HG03521 (cell line): ENCODE measurements around the gene KIF11.
"Not testable (repeated sequence)": the region's sequence is repeated elsewhere in the genome, so short reads cannot be mapped to it uniquely, and the experiment has no call there.

Experiments used
- ATAC-seq: cut with Tn5 transposase; IDR thresholded peaks from one replicate; pipeline ENCODE4 v1.9.1; 2021; ENCODE audit warnings: mild to moderate bottlenecking, moderate library complexity; ENCODE audit not compliant: unreplicated experiment

KIF11 gene

GRCh38 chr10:92590623-92591549 is 2.0 kb upstream of the KIF11 start:
- no peak for ATAC-seq

GRCh38 chr10:92591550-92592022 is 1.3 kb upstream of the KIF11 start:
- ATAC-seq, result peak; percentile 68

GRCh38 chr10:92593619-92594588 is 974 bp downstream of the KIF11 start:
- no peak for ATAC-seq

DNA sequence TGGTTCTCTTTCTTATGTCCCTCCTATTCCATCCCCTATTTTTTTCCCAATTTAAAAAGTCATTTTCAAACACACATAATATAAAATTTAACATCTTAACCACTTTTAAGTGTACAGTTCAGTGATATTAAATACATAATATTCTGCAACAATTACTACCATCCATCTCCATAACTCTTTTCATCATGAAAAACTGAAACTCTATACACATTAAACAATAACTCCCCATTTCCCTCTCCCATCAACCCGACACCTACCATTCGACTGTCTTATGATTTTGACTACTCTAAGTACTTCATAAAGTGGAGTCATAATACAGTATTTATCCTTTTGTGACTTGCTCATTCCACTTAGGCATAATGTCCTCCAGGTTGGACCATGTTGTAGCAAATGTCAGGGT is 2.6 kb downstream of the KIF11 start:
- no peak for ATAC-seq

GRCh38 chr10:92598321-92598720 is 5.4 kb downstream of the KIF11 start:
- no peak for ATAC-seq

- ATAC-seq, result no peak
Observed at GRCh38 chr10:92604841-92605240, 11.9 kb downstream of the KIF11 start.

GRCh38 chr10:92615515-92615914 is 22.6 kb downstream of the KIF11 start:
- no peak for ATAC-seq

GRCh38 chr10:92619368-92619767 is 26.4 kb downstream of the KIF11 start:
- no peak for ATAC-seq

DNA sequence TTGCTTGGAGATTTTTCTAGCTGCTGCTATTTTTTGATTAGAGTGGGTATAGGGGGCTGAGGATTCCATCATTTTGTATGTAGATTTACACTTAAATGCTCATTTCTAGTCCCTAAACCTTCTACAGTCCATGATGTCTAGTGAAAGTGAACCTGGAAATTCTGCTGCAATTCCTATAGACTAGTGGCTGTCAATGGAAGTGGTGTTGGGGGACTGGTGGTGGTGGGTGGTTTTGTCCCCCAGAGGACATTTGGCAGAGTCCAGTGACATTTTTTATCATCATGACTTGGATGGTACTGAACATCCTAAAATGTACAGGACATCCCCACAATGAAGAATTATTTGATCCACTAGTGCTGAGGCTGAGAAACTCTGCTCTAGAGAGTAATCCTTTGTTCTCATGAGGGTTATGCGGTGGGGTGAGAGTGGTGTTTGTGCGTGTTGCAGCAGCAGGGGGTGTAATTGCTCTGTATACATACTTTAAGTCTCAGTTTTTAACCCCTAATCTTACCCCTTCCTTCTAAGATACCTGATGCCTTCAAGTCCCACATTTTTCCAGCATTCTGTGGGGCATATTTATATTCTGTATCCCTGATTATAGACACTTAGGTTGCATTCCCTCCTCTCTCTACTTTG is 35.0 kb downstream of the KIF11 start:
- no peak for ATAC-seq

DNA sequence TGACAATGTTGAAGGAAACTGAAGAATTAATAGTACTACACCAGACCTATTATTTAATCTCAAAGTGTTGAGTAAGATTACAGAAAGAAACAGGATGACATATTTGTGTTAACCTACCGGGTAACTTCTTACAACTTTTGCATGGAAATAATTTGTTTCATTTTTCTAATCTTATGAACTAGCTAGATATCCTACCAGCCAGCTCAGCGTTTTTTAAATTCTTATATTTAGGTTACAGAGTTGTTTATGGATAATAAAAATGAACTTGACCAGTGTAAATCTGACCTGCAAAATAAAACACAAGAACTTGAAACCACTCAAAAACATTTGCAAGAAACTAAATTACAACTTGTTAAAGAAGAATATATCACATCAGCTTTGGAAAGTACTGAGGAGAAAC is 37.0 kb downstream of the KIF11 start:
- no peak for ATAC-seq

- ATAC-seq, result no peak
Observed at GRCh38 chr10:92638037-92638436, 45.1 kb downstream of the KIF11 start.

DNA sequence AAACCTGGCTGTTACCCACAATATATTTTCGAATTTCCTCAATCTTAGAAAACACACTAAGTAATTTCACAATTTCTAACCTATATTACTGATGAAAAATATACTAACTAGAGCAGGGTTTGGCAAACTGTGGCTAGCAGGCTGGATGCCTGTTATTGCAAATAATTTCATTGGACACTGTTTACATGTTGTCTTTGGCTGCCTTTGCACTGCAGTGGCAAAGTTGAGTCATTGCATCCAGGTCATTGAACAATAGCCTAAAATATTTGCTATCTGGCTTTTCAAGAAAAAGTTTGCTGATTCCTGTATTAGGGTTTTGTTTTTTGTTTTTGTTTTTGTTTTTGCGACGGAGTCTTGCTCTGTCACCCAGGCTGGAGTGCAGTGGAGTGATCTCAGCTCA is 47.2 kb downstream of the KIF11 start:
- no peak for ATAC-seq

DNA sequence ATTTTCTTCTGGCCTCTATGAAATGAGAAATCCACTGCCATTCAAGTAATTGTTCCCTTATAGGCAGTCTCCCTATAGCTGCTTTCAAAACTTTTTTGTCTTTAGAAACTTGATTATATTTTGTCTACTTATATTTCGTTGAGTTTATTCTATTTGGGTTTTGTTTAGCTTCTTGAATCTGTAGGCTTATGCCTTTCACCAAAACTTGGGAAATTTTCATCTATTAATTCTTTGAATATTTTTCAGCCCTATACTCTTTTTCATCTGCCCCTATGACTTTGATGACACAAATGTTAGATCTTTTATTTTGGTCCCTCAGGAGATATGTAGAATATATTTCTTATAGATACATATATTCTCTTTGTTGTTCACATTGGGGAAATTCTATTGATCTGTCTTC is 48.6 kb downstream of the KIF11 start:
- no peak for ATAC-seq

GRCh38 chr10:92644921-92645320 is 52.0 kb downstream of the KIF11 start:
- ATAC-seq, result no peak

DNA sequence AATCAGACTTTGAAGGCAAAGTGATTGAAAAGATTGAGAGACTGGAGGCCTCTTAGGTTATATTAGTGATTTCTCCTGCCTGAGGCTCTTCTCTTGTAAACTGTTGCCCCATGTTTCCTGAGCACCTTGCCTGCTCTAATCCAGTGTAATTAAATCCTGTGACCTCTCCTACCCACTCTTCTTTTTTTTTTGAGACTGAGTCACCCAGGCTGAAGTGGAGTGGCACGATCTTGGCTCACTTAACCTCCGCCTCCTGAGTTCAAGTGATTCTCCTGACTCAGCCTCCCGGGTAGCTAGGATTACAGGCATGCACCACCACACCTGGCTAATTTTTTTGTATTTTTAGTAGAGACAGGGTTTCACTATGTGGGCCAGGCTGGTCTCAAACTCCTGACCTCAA is 57.9 kb downstream of the KIF11 start:
- not testable (repeated sequence) for ATAC-seq

DNA sequence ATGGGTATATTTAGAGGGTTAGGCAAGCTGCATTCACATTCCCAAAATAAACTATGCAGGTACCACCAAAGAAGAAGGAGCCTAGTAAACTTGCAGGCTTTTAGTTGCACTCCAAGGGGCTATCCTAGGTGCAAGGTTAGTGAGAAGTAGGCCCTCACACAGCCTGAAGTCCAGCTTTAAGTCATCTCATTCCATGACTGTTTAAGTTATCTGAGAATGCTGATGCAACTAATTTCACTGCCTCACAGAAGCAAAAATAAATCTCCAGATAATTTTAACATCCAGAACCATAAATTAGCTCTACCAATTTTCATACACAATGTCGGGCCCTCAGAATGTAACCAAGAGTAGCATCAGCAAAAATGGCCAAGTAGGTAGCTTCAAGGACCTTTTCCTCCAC is 62.5 kb downstream of the KIF11 start:
- ATAC-seq, result no peak

DNA sequence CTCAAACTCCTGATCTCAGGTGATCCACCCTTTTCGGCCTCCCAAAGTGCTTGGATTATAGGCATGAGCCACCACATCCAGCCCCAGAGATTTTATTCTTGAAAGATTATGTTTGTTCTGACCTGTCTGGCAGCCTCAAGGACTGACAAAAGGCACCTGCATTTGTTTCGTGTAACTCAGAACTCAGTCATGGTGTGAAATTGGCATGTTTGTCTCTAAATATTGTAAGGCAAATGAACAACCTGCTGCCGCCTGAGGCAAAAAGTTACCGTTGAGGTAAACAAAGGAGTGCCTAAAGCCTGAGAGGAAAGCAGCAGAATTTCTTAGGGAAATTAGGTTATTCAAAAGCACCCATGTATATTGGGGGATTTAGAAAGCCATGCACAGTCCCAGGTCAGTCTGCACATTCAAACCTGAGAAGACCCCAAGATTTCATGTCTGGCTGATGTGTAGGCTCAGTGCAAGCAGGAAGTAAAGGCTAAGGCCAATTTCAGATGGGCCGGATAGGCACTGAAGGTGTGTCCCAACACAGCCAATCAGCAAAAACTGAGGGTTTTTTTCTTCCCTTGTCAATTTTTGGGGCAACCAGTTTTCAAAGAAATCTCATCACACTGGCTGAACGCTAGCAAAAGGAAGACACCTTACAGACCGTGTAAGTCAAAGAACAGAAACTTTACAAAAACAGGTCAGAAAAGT is 63.5 kb downstream of the KIF11 start:
- no peak for ATAC-seq

DNA sequence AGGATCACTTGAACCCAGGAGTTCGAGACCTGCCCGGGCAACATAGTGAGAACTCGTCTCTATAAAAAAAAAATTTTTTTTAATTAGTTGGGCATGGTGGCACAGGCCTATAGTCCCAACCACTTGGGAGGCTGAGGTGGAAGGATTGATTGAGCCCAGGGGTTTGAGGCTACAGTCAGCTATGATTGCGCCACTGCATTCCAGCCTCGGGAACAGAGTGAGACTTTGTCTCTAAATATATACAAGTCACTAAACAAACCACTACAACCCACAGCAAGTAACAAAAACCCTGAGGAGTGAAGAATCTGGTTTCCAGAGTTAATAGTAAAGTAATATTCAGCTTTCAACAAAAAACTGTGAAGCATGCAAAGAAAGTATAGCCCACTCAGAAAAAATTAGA is 64.1 kb downstream of the KIF11 start:
- ATAC-seq, result no peak

GRCh38 chr10:92662848-92663247 is 69.9 kb downstream of the KIF11 start:
- no peak for ATAC-seq

DNA sequence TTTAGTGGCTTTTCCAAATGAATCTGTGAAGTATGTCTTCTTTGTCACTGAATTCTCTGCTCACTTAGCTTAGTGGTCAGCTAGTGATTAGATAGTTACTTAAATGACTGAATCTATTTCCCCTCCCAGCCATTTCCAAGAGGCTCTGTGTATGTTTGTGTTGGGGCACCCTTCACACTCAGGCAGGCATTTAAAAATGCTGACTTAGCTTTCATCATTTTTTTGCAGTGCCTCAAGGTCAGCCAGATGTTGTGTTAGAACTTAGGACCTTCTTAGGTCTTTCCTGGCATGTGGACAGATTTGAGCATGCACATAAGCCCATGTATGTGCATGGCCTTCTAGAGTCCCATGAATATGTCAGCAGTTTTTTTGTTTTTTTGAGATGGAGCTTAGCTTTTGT is 71.4 kb downstream of the KIF11 start:
- no peak for ATAC-seq
